ENCODE data around the gene PRDM4. TPM values are rescaled to one million over a fixed set of nuclear protein-coding genes. Genes with fewer than 3 reads are reported as not detected.
A peak's percentile ranks its signal among the peaks of the same experiment; 100 is the strongest.
"Not testable (repeated sequence)": the region's sequence is repeated elsewhere in the genome, so short reads cannot be mapped to it uniquely, and the experiment has no call there.

The PRDM4 gene
- total RNA-seq, 1 experiment from 2014 or later = 31.5 TPM

DNA sequence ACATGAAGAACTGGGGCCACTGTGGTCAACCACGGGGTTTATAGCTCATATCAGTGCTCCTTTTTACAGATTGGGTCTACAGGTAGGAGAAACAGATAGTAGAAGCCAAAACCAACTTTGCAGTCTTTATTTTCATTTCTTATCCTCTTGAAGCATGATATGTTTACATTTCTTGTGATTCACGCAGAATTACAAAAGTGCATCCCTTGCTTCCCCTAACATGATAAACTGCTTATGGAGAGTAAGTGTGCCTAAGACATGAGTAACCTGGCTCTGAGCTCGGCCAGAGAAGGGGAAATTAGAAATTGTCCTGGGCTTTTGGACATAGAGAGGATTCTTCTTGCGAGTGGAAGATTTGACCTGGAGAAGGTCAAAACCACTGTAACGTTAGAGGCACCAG is 56.9 kb downstream of the PRDM4 start:
- H3K9me3 ChIP-seq (ENCODE audit: low read length) = no peaks in the 10 kb centered on the region
- no peaks in the 10 kb centered on the region for H3K4me1 ChIP-seq (ENCODE audit: low read length)
- peaks cover 17% of the 10 kb centered on the region for H3K79me2 ChIP-seq (ENCODE audit: low read length)
- no peaks in the 10 kb centered on the region for H3K27me3 ChIP-seq (ENCODE audit: low read length)
- DNase-seq = no peak
- H3K4me2 ChIP-seq (ENCODE audit: low read depth, low read length, poor library complexity, severe bottlenecking) = no peak overlapping the region
- no peak overlapping the region for H3K9ac ChIP-seq (ENCODE audit: low read length)
- H3K36me3 ChIP-seq (ENCODE audit: insufficient read depth, low read length) = peaks cover 73% of the 10 kb centered on the region
- no peaks in the 10 kb centered on the region for H4K20me1 ChIP-seq (ENCODE audit: insufficient read depth, low read depth, low read length)
- H3K9me2 ChIP-seq (replicated peaks; ENCODE audit: insufficient read depth, low read length) = no peaks in the 10 kb centered on the region
- no peak overlapping the region for H3K4me3 ChIP-seq (ENCODE audit: low read length)
- H3K27ac ChIP-seq (ENCODE audit: low read length) = no peak overlapping the region
- H2AFZ ChIP-seq (ENCODE audit: low read length) = no peak overlapping the region

GRCh38 chr12:107702106-107702505 is 58.8 kb downstream of the PRDM4 start:
- Histone ChIP-seq H3K9me2 (replicated peaks; ENCODE audit: insufficient read depth, low read length) (no peaks in the 10 kb centered on the region), H3K27me3 (ENCODE audit: low read length) (no peaks in the 10 kb centered on the region), H3K36me3 (ENCODE audit: insufficient read depth, low read length) (peaks cover 79% of the 10 kb centered on the region), H3K4me3 (ENCODE audit: low read length) (no peak overlapping the region), H3K27ac (ENCODE audit: low read length) (no peak overlapping the region), H2AFZ (ENCODE audit: low read length) (no peak overlapping the region), H3K9ac (ENCODE audit: low read length) (no peak overlapping the region), H3K4me2 (ENCODE audit: low read depth, low read length, poor library complexity, severe bottlenecking) (no peak overlapping the region), H3K4me1 (ENCODE audit: low read length) (no peaks in the 10 kb centered on the region), H3K9me3 (ENCODE audit: low read length) (no peaks in the 10 kb centered on the region), H4K20me1 (ENCODE audit: insufficient read depth, low read depth, low read length) (no peaks in the 10 kb centered on the region), H3K79me2 (ENCODE audit: low read length) (0 out of 2 replicates have a peak, but pooled peaks cover 4% of the 10 kb centered on the region)
- DNase-seq = no peak

DNA sequence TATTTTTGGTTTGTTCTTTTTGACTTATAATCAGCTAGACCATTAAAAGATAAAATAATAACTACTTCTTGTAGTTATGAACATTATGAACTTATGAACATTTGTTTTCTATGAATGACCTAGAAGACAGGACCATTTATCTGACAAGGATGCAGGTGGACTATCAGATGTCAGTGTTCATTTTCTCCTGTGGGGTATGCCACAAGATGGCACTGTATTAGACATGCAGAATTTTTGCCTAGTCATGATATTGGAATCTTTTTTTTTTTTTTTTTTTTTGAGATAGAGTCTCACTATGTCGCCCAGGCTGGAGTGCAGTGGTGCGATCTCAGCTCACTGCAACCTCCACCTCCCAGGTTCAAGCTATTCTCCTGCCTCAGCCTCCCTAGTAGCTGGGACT is 65.2 kb downstream of the PRDM4 start:
- not testable (repeated sequence) for H4K20me1 ChIP-seq (ENCODE audit: insufficient read depth, low read depth, low read length); H3K27me3 ChIP-seq (ENCODE audit: low read length); H3K4me2 ChIP-seq (ENCODE audit: low read depth, low read length, poor library complexity, severe bottlenecking); H3K9ac ChIP-seq (ENCODE audit: low read length); H3K9me2 ChIP-seq (replicated peaks; ENCODE audit: insufficient read depth, low read length); H3K9me3 ChIP-seq (ENCODE audit: low read length); H3K27ac ChIP-seq (ENCODE audit: low read length); H2AFZ ChIP-seq (ENCODE audit: low read length); H3K4me1 ChIP-seq (ENCODE audit: low read length); H3K4me3 ChIP-seq (ENCODE audit: low read length)
- peak; percentile 53 for DNase-seq
- peaks cover 18% of the 10 kb centered on the region for H3K79me2 ChIP-seq (ENCODE audit: low read length)
- peaks cover 86% of the 10 kb centered on the region for H3K36me3 ChIP-seq (ENCODE audit: insufficient read depth, low read length)

- Histone ChIP-seq H3K4me2 (ENCODE audit: low read depth, low read length, poor library complexity, severe bottlenecking) (peak within 1 kb of the TSS; percentile 92), H4K20me1 (ENCODE audit: insufficient read depth, low read depth, low read length) (no peaks in the 10 kb centered on the region), H3K9me3 (ENCODE audit: low read length) (no peaks in the 10 kb centered on the region), H3K36me3 (ENCODE audit: insufficient read depth, low read length) (peaks cover 18% of the 10 kb centered on the region; the same call in 1 of the 2 replicates), H3K9ac (ENCODE audit: low read length) (peak within 1 kb of the TSS; percentile 90), H3K27me3 (ENCODE audit: low read length) (no peaks in the 10 kb centered on the region), H3K9me2 (replicated peaks; ENCODE audit: insufficient read depth, low read length) (no peaks in the 10 kb centered on the region), H3K4me1 (ENCODE audit: low read length) (peaks cover 21% of the 10 kb centered on the region), H3K27ac (ENCODE audit: low read length) (peak within 1 kb of the TSS; percentile 64), H2AFZ (ENCODE audit: low read length) (peak within 1 kb of the TSS; percentile 55), H3K4me3 (ENCODE audit: low read length) (peak within 1 kb of the TSS; percentile 88), H3K79me2 (ENCODE audit: low read length) (peaks cover 28% of the 10 kb centered on the region)
- peak; percentile 98 for DNase-seq
These were observed 75.3 kb downstream of the PRDM4 start, which contains the start of gene PWP1 for GRCh38 chr12:107685360-107686248. TSS of gene PWP1 (plus strand) at chr12:107685799. CDS start at chr12:107685900, 101 bp downstream.

GRCh38 chr12:107684990-107685359 is 76.0 kb downstream of the PRDM4 start:
- DNase-seq = peak; percentile 70
- peaks cover 28% of the 10 kb centered on the region for H3K79me2 ChIP-seq (ENCODE audit: low read length)
- H4K20me1 ChIP-seq (ENCODE audit: insufficient read depth, low read depth, low read length) = no peaks in the 10 kb centered on the region
- peak overlapping the region; percentile 55 for H2AFZ ChIP-seq (ENCODE audit: low read length)
- peaks cover 21% of the 10 kb centered on the region for H3K4me1 ChIP-seq (ENCODE audit: low read length)
- H3K36me3 ChIP-seq (ENCODE audit: insufficient read depth, low read length) = peaks cover 15% of the 10 kb centered on the region; the same call in 1 of the 2 replicates
- no peaks in the 10 kb centered on the region for H3K9me2 ChIP-seq (replicated peaks; ENCODE audit: insufficient read depth, low read length)
- peak overlapping the region; percentile 92 for H3K4me2 ChIP-seq (ENCODE audit: low read depth, low read length, poor library complexity, severe bottlenecking)
- peak overlapping the region; percentile 88 for H3K4me3 ChIP-seq (ENCODE audit: low read length)
- peak overlapping the region; percentile 90 for H3K9ac ChIP-seq (ENCODE audit: low read length)
- no peaks in the 10 kb centered on the region for H3K27me3 ChIP-seq (ENCODE audit: low read length)
- H3K27ac ChIP-seq (ENCODE audit: low read length) = peak overlapping the region; percentile 64
- no peaks in the 10 kb centered on the region for H3K9me3 ChIP-seq (ENCODE audit: low read length)

DNA sequence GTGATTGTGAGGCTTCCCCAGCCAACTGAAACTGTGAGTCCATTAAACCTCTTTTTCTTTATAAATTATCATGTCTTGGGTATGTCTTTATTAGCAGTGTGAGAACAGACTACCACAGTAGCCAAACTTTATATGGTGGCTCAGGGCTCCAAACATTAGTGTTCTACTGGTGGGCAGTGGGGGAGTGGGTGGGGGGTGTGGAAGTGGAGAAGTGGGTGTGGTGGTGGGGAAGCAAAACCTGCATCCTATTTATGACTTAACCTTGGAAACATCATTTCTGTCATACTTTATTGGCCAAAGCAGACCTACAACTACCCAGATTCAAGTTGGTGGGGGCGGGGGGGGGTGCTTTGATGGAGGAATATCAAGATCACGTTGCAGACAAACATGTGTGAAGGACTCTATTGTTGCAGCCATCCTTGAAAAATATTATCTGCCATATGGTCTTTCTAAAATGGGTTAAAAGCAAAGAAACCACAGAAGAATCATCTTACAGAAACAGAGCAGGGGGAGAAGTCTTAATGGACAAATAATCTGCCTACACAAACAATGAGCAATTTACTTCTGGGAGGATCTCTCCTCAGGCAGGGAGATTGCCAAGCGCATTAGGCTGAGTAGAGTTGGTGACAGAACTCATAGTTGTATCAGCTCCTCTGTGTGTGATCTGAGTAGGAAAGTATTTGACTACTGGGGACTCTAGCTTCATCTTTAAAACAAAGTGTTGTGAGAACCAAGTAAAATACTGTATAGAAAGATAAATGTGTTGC is 76.7 kb downstream of the PRDM4 start:
- Histone ChIP-seq H3K36me3 (ENCODE audit: insufficient read depth, low read length) (peaks cover 10% of the 10 kb centered on the region; the same call in 1 of the 2 replicates), H2AFZ (ENCODE audit: low read length) (0 out of 2 replicates have a peak overlapping the region, but pooled peaks have one; percentile 55), H3K4me3 (ENCODE audit: low read length) (peak overlapping the region; percentile 88), H3K4me1 (ENCODE audit: low read length) (peaks cover 21% of the 10 kb centered on the region), H3K27ac (ENCODE audit: low read length) (no peak overlapping the region), H3K79me2 (ENCODE audit: low read length) (peaks cover 28% of the 10 kb centered on the region), H3K27me3 (ENCODE audit: low read length) (no peaks in the 10 kb centered on the region), H4K20me1 (ENCODE audit: insufficient read depth, low read depth, low read length) (no peaks in the 10 kb centered on the region), H3K9me3 (ENCODE audit: low read length) (no peaks in the 10 kb centered on the region), H3K9ac (ENCODE audit: low read length) (peak overlapping the region; percentile 90), H3K4me2 (ENCODE audit: low read depth, low read length, poor library complexity, severe bottlenecking) (peak overlapping the region; percentile 92), H3K9me2 (replicated peaks; ENCODE audit: insufficient read depth, low read length) (no peaks in the 10 kb centered on the region)
- DNase-seq = no peak

Other genes starting within 250 kb of the PRDM4 start
- gene PWP1, start 75.3 kb downstream of the PRDM4 start, total RNA-seq (2014; rRNA removed; shearing (Covaris generic); ENCODE audit: low replicate concordance) = 37.4 and 43.1 TPM in 2 replicates
- not detected in 2 replicates for gene ASCL4, start 13.6 kb upstream of the PRDM4 start, total RNA-seq (2014; rRNA removed; shearing (Covaris generic); ENCODE audit: low replicate concordance)

Measured in Karpas-422 (cell line).